Measurements from ENCODE around the gene TYW5.

DNA sequence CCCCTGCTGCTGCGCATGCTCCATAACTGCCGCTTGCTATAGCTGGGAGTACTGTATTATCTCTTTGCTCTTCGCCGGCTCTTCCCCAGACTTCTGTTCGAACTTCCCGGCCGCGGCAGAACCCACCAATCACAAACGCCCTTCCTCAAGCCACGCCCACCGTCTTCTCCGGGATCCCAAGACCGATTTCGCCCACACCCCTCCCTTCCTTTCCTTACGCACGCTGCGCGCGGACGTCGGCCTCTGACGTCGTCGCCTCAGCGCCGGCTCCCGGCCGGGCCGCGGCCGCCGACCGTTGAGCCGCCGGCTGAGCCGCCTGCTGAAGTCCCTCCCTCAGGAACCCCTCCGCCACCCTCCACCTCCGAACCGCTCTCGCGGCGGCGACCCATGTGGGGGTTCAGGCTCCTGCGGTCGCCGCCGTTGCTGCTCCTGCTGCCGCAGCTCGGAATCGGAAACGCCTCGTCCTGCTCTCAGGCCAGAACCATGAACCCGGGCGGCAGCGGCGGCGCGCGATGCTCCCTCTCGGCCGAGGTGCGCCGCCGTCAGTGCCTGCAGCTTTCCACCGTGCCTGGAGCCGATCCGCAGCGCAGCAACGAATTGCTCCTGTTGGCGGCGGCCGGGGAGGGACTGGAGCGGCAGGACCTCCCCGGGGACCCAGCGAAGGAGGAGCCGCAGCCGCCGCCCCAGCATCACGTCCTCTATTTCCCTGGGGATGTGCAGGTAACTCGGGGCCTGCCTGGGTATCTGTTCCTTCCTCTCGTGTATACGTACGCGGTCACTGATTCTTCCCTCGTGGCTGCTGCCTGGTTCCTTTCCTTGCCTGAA, 44.0 kb downstream of the TYW5 start, which contains the start of gene C2orf69:
- TF ChIP-seq, protein P1, sequence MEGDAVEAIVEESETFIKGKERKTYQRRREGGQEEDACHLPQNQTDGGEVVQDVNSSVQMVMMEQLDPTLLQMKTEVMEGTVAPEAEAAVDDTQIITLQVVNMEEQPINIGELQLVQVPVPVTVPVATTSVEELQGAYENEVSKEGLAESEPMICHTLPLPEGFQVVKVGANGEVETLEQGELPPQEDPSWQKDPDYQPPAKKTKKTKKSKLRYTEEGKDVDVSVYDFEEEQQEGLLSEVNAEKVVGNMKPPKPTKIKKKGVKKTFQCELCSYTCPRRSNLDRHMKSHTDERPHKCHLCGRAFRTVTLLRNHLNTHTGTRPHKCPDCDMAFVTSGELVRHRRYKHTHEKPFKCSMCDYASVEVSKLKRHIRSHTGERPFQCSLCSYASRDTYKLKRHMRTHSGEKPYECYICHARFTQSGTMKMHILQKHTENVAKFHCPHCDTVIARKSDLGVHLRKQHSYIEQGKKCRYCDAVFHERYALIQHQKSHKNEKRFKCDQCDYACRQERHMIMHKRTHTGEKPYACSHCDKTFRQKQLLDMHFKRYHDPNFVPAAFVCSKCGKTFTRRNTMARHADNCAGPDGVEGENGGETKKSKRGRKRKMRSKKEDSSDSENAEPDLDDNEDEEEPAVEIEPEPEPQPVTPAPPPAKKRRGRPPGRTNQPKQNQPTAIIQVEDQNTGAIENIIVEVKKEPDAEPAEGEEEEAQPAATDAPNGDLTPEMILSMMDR (IDR thresholded peaks at IDR 0.05; ENCODE audit: low read length) = no peak
- no peak for TF ChIP-seq EZH2 (IDR thresholded peaks at IDR 0.05; ENCODE audit: borderline replicate concordance, low read length)

Data from OCI-LY1 (cell line).